Activated CD8-positive, alpha-beta T cell treated with anti-CD3 and anti-CD28 coated beads, Interleukin-2, amount 10 ng/mL, durations not matched to agents 7 days and 5 days (primary cell): ENCODE measurements around the gene RGS12. TPM values are rescaled to one million over a fixed set of nuclear protein-coding genes. Genes with fewer than 3 reads are reported as not detected.

ENCODE experiments used
- ATAC-seq: fragments of 150-1000 bp; cut with Tn5 transposase; one replicate; pipeline ENCODE4 v1.10.0; 2021; ENCODE audit warnings: moderate library complexity
- CTCF ChIA-PET: fragments of 350-600 bp; sonication (Branson Sonifier 250); formaldehyde crosslinking; loops from one replicate; lab custom pipeline; 2021; ENCODE audit warnings: antibody characterized with exemption; lab: Charles Lee
- POLR2A ChIA-PET: fragments of 350-600 bp; sonication (Branson Sonifier 250); formaldehyde crosslinking; loops from one replicate; lab custom pipeline; 2021; ENCODE audit warnings: antibody characterized with exemption; lab: Charles Lee
- DNase-seq: peaks from one replicate; pipeline ENCODE4 v3.0.0-alpha.2; 2020
- H3K27ac Mint-ChIP-seq: one replicate; pipeline ENCODE4 v1.8.0; 2021; ENCODE audit warnings: mild to moderate bottlenecking, mixed read lengths
- H3K27me3 Mint-ChIP-seq: one replicate; pipeline ENCODE4 v1.8.0; 2021; ENCODE audit warnings: low read depth, mixed read lengths
- H3K36me3 Mint-ChIP-seq: one replicate; pipeline ENCODE4 v1.8.0; 2021; ENCODE audit warnings: low read depth, mixed read lengths
- H3K4me1 Mint-ChIP-seq: one replicate; pipeline ENCODE4 v1.8.0; 2021; ENCODE audit warnings: low read depth, mixed read lengths
- H3K4me3 Mint-ChIP-seq: one replicate; pipeline ENCODE4 v1.8.0; 2021; ENCODE audit warnings: mild to moderate bottlenecking, mixed read lengths
- H3K9me3 Mint-ChIP-seq: one replicate; pipeline ENCODE4 v1.8.0; 2022; ENCODE audit warnings: mixed read lengths; ENCODE audit not compliant: insufficient read depth
- total RNA-seq, 2 experiments: library from RNA; stranded (reverse); gene quantifications; one replicate each; pipeline ENCODE4 v1.2.3, GENCODE V29; 2021

RGS12 gene
- total RNA-seq, 2 experiments from 2014 or later, result 4.7 to 8.3 TPM

DNA sequence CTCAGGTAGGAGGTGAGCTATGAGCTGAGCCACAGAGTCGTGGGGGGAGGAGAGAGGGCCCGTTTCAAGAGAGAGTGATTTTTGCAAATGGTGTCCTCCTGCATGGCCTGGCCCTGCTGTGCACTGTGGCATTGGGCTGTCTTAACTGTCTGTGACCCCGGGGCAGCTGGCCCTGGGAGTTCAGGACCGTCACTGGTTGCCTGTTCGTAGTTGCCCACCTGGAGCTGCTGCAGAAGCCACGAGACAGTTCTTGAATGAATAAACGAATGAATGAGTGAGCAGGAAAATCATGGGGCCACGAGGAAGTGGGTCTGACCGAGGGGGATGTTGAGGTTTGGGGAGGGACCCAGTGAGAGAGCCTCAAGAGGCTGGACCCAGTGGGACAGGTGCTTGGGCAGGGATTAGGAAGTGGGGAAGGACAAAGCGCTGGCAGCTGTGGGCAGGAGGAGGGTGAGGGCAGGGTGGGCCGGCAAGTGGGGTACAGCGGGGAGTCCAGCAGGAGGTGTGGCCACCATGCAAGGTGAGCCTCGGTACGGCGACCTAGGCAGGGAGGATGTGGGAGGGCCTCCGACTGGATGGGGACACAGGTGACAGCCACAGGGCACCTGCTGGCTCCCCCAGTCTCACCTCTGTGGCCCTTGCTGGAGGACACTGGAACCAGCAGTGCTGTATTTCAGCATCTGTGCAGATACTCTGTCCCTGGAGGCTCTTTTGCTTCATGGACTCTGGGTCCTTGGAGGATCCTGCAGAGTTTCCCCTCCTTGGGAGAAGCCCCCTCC is 10.2 kb downstream of the RGS12 start:
- Mint-ChIP-seq H3K9me3 (no peaks in the 10 kb centered on the region), H3K27ac (peak overlapping the region; percentile 87), H3K4me1 (peaks cover 64% of the 10 kb centered on the region), H3K4me3 (peak overlapping the region; percentile 77), H3K36me3 (no peaks in the 10 kb centered on the region), H3K27me3 (peaks cover 60% of the 10 kb centered on the region)
- CTCF ChIA-PET, result interaction anchor here (2.1 kb wide), 1 partner anchor 43 kb away, joined by 5 read pairs; no protein-coding TSS in a partner anchor
- DNase-seq (peak; percentile 58), ATAC-seq (peak; percentile 17)
- POLR2A ChIA-PET, result interaction anchor here (1.3 kb wide), 1 partner anchor 10 kb away, joined by 3 read pairs; the partner anchor contains the start of gene RGS12

- ATAC-seq, result no peak
- Mint-ChIP-seq H3K27ac (peak overlapping the region; percentile 87), H3K4me3 (peak overlapping the region; percentile 26), H3K9me3 (no peaks in the 10 kb centered on the region), H3K4me1 (peaks cover 64% of the 10 kb centered on the region), H3K27me3 (peaks cover 61% of the 10 kb centered on the region), H3K36me3 (no peaks in the 10 kb centered on the region)
- POLR2A ChIA-PET, result interaction anchor here (1.3 kb wide), 1 partner anchor 10 kb away, joined by 3 read pairs; the partner anchor contains the start of gene RGS12
- no peak for DNase-seq
- CTCF ChIA-PET, result interaction anchor here (2.1 kb wide), 1 partner anchor 43 kb away, joined by 5 read pairs; no protein-coding TSS in a partner anchor
Observed at GRCh38 chr4:3303565-3303824, 10.7 kb downstream of the RGS12 start.

DNA sequence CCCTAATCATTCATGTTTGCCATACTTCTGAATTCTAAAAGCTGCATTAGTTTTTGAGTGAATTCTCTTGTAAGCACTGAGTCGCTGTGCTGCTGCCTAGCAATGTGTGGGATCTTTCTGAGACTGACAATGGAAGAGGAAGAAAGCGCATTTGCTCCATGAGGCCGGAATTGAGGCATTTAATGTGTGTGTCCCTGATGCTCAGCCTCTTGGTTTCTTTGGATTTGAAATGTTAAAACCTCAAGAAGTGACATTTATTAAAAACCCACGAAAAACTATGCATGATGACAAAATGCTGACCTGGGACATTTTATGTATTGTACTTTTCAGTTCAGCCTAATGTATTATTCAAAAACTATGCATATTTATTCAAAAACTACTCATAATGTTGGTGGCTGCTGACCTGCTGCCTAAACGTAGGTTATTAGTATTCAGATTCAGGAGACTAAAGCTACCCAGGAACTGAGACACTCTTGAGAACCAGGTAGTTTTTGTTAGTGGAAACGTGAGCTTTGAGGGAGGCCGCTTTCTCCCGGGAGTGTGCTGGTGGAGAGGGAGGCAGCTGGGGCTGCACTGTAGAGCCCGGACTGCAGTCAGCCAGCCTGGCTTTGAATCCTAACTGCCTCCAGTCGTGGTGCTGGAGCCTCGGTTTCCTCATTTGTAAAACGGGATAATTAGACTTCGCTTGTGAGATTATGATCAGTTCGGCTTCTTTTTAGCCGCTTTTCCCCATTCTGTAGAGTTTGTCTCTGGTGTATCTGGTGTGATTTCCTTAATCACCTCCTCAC is 11.3 kb downstream of the RGS12 start:
- POLR2A ChIA-PET, result interaction anchor here (1.3 kb wide), 1 partner anchor 11 kb away, joined by 3 read pairs; the partner anchor contains the start of gene RGS12
- peak overlapping the region; percentile 87 for H3K27ac Mint-ChIP-seq
- no peaks in the 10 kb centered on the region for H3K36me3 Mint-ChIP-seq
- H3K4me3 Mint-ChIP-seq, result peak overlapping the region; percentile 26
- H3K27me3 Mint-ChIP-seq, result peaks cover 55% of the 10 kb centered on the region
- H3K4me1 Mint-ChIP-seq, result peaks cover 62% of the 10 kb centered on the region
- CTCF ChIA-PET, result interaction anchor here (0.9 to 2.1 kb wide), 2 partner anchors 24 to 42 kb away, joined by 3 to 5 read pairs; no protein-coding TSS in a partner anchor
- ATAC-seq (no peak), DNase-seq (no peak)
- no peaks in the 10 kb centered on the region for H3K9me3 Mint-ChIP-seq

DNA sequence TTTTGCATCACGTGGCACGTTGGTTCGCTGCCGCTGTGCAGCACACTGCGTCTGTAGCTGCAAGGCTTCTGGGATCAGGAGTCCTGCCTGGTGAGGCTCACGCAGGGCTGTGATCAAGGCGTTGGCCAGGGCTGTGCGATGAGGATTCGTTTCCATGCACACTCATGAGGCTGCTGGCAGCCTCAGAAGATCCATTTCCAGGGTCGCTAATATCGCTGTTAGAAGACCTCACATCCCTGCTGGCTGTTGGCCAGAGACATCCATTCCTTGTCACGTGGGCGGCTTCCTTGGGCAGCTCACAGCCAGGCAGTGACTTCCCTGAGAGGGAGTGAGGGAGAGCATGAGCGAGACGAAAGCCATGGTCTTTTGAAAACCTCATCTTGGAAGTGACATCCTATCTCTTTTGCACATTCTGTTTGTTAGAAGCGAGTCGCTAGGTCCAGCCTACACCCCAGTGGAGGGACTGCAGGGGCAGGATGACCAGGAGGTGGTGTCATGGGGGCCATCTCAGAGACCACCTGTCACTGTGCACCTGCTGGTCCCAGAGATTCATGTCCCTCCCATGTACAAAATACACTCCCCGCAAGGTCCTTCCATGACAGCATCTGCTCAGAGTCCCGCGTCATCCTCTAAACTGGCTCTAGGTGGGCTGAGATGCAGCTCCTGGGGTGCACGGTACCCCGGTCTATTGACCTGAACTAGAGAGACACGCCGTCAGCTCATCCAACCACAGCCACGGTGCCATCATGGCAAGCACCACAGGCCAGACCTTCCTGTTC is 12.2 kb downstream of the RGS12 start:
- no peaks in the 10 kb centered on the region for H3K9me3 Mint-ChIP-seq
- no peak for DNase-seq
- peaks cover 54% of the 10 kb centered on the region for H3K4me1 Mint-ChIP-seq
- H3K4me3 Mint-ChIP-seq, result no peak overlapping the region
- ATAC-seq, result no peak
- POLR2A ChIA-PET, result no interaction called here
- no peaks in the 10 kb centered on the region for H3K36me3 Mint-ChIP-seq
- peak overlapping the region; percentile 77 for H3K27ac Mint-ChIP-seq
- CTCF ChIA-PET, result interaction anchor here (0.9 to 2.1 kb wide), 3 partner anchors 23 to 175 kb away, joined by 3 to 5 read pairs (median 5); no protein-coding TSS in a partner anchor
- H3K27me3 Mint-ChIP-seq, result peaks cover 47% of the 10 kb centered on the region

- DNase-seq (peak; percentile 35), ATAC-seq (no peak)
- Mint-ChIP-seq H3K9me3 (no peaks in the 10 kb centered on the region), H3K36me3 (no peaks in the 10 kb centered on the region), H3K4me3 (no peak overlapping the region), H3K4me1 (peaks cover 54% of the 10 kb centered on the region), H3K27me3 (peaks cover 45% of the 10 kb centered on the region), H3K27ac (peak overlapping the region; percentile 77)
- ChIA-PET CTCF (interaction anchor here (2.0 kb wide), 1 partner anchor 175 kb away, joined by 5 read pairs; no protein-coding TSS in a partner anchor), POLR2A (interaction anchor here (0.7 kb wide), 1 partner anchor 112 kb away, joined by 3 read pairs; no protein-coding TSS in a partner anchor)
Observed at GRCh38 chr4:3305610-3306371, 13.0 kb downstream of the RGS12 start.

DNA sequence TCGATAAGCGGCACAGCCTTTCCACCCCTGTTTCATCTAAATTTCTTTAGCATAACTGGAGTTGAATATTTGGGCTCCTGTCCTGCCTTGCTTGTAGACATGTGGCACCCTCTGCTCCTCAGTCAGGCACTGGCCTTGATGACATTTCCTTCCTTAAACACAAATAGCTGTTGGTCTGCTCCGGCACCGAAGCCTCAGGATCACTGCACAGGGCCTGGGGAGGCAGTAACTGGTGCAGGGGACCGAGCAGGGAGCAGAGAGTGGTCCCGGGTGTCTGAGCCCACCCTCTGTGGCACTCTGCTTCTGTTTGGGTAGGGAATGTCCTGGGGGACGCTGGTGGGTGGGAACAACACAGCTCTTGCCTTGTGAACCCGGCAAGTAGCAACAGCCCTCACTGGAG is 13.6 kb downstream of the RGS12 start:
- H3K36me3 Mint-ChIP-seq, result no peaks in the 10 kb centered on the region
- H3K9me3 Mint-ChIP-seq, result no peaks in the 10 kb centered on the region
- peaks cover 49% of the 10 kb centered on the region for H3K4me1 Mint-ChIP-seq
- no peak overlapping the region for H3K4me3 Mint-ChIP-seq
- no peak overlapping the region for H3K27ac Mint-ChIP-seq
- ATAC-seq (no peak), DNase-seq (no peak)
- H3K27me3 Mint-ChIP-seq, result peaks cover 40% of the 10 kb centered on the region
- CTCF ChIA-PET, result interaction anchor here (2.0 kb wide), 1 partner anchor 174 kb away, joined by 5 read pairs; no protein-coding TSS in a partner anchor
- POLR2A ChIA-PET, result no interaction called here

DNA sequence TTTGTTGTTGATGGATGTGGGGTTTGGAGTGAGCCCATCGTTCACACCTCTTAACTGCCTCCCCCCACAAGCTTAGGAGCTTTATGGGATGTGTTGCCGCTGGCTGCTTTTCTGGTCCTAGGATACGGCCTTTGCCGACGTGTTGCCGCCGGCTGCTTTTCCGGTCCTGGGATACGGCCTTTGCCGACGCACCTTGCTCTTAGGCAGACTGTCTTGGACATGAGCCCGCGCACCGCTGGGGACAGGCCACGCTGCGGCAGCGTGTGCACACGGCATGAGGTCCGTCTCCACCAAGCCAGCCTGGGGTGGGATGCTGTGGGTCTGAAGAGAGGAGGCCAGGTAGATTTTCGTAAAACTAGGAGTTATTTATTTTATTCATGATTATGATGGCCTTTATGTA is 14.2 kb downstream of the RGS12 start:
- Mint-ChIP-seq H3K36me3 (no peaks in the 10 kb centered on the region), H3K4me3 (no peak overlapping the region), H3K27ac (no peak overlapping the region), H3K4me1 (peaks cover 43% of the 10 kb centered on the region), H3K27me3 (peaks cover 40% of the 10 kb centered on the region), H3K9me3 (no peaks in the 10 kb centered on the region)
- DNase-seq (no peak), ATAC-seq (no peak)
- CTCF ChIA-PET, result interaction anchor here (2.0 kb wide), 1 partner anchor 173 kb away, joined by 5 read pairs; no protein-coding TSS in a partner anchor
- POLR2A ChIA-PET, result no interaction called here

GRCh38 chr4:3307486-3307885 is 14.7 kb downstream of the RGS12 start:
- ATAC-seq (no peak), DNase-seq (no peak)
- ChIA-PET POLR2A (no interaction called here), CTCF (no interaction called here)
- peaks cover 39% of the 10 kb centered on the region for H3K4me1 Mint-ChIP-seq
- H3K27me3 Mint-ChIP-seq, result peaks cover 40% of the 10 kb centered on the region
- no peak overlapping the region for H3K27ac Mint-ChIP-seq
- no peak overlapping the region for H3K4me3 Mint-ChIP-seq
- H3K9me3 Mint-ChIP-seq, result no peaks in the 10 kb centered on the region
- H3K36me3 Mint-ChIP-seq, result no peaks in the 10 kb centered on the region

DNA sequence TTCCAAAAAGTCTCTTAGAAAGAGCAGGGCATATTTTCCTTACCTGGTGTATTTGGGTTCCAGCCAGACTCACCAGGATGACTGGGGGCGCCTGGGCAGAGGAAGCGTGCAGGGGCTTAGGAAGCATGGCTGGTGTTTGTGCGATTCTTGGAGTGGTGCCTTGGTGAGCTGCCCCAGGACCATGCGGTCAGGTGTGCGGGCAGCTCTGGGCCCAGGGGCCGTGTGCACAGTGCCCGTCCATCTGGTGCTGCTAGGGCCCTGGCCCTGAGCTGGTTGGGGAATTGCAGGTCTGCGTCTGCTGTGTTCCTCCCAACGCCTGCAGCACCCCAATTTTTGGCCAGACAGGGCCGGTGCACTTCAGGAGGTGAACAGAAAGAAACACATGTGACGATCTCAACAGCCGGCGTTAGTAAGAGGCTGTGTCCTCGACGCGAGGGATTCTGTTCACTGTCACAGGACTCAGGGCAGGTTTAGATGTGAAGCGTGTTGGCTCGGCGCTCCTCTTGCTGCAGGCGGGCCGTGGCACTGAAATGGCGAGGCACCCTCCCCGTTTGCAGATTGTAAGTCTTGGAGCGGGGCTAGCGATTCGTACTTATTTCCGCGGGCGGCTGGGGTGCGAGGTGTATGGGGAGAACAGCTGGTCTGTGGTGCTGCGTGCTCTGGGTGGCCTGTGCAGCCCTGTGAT is 15.2 kb downstream of the RGS12 start:
- Mint-ChIP-seq H3K36me3 (no peaks in the 10 kb centered on the region), H3K27me3 (peaks cover 37% of the 10 kb centered on the region), H3K9me3 (no peaks in the 10 kb centered on the region), H3K4me1 (peaks cover 33% of the 10 kb centered on the region), H3K27ac (no peak overlapping the region), H3K4me3 (no peak overlapping the region)
- POLR2A ChIA-PET, result no interaction called here
- DNase-seq, result no peak
- CTCF ChIA-PET, result no interaction called here
- ATAC-seq, result no peak

- ATAC-seq (no peak), DNase-seq (no peak)
- Mint-ChIP-seq H3K27me3 (peaks cover 37% of the 10 kb centered on the region), H3K4me3 (no peak overlapping the region), H3K27ac (no peak overlapping the region), H3K4me1 (peaks cover 27% of the 10 kb centered on the region), H3K9me3 (no peaks in the 10 kb centered on the region), H3K36me3 (no peaks in the 10 kb centered on the region)
- ChIA-PET CTCF (no interaction called here), POLR2A (no interaction called here)
Observed at GRCh38 chr4:3308691-3309090, 15.9 kb downstream of the RGS12 start.
